Spinal cord (tissue), 10 donors: ENCODE results near the gene RTTN. TPM values are rescaled to one million over a fixed set of nuclear protein-coding genes. Genes with fewer than 3 reads are reported as not detected.

Experiments
- DNase-seq, 6 donors: peaks; one replicate each; pipeline versions ENCODE4 v3.0.0 to v3.0.0-alpha.2; 2013 to 2015; ENCODE audit warnings: low spot score in 6 of 6, low read depth in 4 of 6
- H3K27ac ChIP-seq: one replicate; pipeline ENCODE4 v1.5.1; 2013; ENCODE audit warnings: low read depth, low read length, control low read depth
- H3K27me3 ChIP-seq: one replicate; pipeline ENCODE4 v1.6.1; 2013; ENCODE audit warnings: low read length; ENCODE audit not compliant: control insufficient read depth, insufficient read depth
- H3K36me3 ChIP-seq: one replicate; pipeline ENCODE4 v1.6.1; 2013; ENCODE audit warnings: low read length; ENCODE audit not compliant: control insufficient read depth, insufficient read depth
- H3K4me1 ChIP-seq: one replicate; pipeline ENCODE4 v1.6.1; 2013; ENCODE audit warnings: low read length; ENCODE audit not compliant: control insufficient read depth, insufficient read depth
- H3K4me3 ChIP-seq: one replicate; pipeline ENCODE4 v1.5.1; 2013; ENCODE audit warnings: low read depth, low read length, control low read depth
- H3K9me3 ChIP-seq: one replicate; pipeline ENCODE4 v1.6.1; 2013; ENCODE audit warnings: low read length; ENCODE audit not compliant: control insufficient read depth, insufficient read depth
- WGBS: methylation state at CpG from one replicate; pipeline ENCODE4 v1.1.5; 2013; ENCODE audit warnings: missing lambda C conversion rate; ENCODE audit not compliant: insufficient coverage; 5-methylcytosine and 5-hydroxymethylcytosine counted together
- polyA plus RNA-seq, 2 donors: library from polyadenylated mRNA; unstranded; fragments of 120-200 nt; gene quantifications; one replicate each; pipeline ENCODE4 v1.2.1, GENCODE V29; 2013; ENCODE audit not compliant: insufficient read length in 2 of 2
- total RNA-seq, 2 donors: library from RNA; depleted of rRNA in 1 of 2; stranded (reverse); fragments of 120-200 nt in 1 of 2; fragments of >200 nt in 1 of 2; gene quantifications; one replicate each; pipeline versions ENCODE4 v1.2.3 to v1.2.4, GENCODE V29; 2013 to 2014
- donor health status: healthy.

The RTTN gene
- total and polyA plus RNA-seq, 4 donors: 14.0 to 46.0 (median 18.1) TPM

DNA sequence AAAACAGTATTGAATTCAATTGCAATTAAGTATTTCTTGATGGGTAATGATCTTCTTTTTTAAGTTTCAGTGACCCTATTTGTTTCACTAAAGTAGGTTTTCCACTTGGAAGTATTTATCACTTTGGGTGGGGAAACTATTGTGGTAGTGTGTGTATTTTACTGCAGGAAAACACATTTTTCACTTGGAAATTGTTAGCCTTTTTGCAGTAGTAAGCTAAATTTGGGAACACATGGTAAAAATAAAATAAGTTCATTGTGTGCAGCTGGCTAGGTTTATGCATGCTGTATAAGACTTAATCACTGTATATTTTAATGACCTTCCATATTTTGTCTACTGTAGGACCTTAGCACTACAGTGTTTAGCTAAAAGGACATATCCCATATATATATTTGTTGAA, 28.5 kb upstream of the RTTN start:
- DNase-seq: no peak
- no peak overlapping the region for H3K27ac ChIP-seq
- H3K4me1 ChIP-seq: no peaks in the 10 kb centered on the region
- no peaks in the 10 kb centered on the region for H3K9me3 ChIP-seq
- H3K27me3 ChIP-seq: no peaks in the 10 kb centered on the region
- no peaks in the 10 kb centered on the region for H3K36me3 ChIP-seq
- no peak overlapping the region for H3K4me3 ChIP-seq

DNA sequence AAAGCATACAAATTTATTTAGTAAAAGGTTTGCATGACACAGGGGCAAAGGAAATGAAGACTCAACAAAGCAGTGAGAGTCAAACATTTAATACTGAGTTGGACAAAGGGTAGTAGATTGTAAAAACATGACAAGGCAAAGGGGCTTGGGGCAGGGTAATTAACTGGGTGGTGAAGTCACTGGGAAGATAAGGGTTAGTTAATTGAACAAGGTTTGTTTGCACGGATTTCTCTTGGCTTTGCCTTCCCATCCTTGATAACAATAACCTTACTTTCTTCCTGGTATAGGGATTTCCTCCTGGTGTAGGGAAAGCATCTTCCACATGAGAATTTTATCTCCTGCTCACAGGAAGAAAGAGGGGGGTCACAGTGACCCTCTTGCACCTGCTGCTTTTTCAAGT, 26.8 kb upstream of the RTTN start:
- H3K27ac ChIP-seq: no peak overlapping the region
- no peaks in the 10 kb centered on the region for H3K27me3 ChIP-seq
- no peaks in the 10 kb centered on the region for H3K4me1 ChIP-seq
- peaks cover 3% of the 10 kb centered on the region for H3K9me3 ChIP-seq
- no peak overlapping the region for H3K4me3 ChIP-seq
- no CpG with 5 or more reads among the region's 1 CpG for WGBS
- DNase-seq: no peak
- H3K36me3 ChIP-seq: no peaks in the 10 kb centered on the region

GRCh38 chr18:70229639-70230038, 24.2 kb upstream of the RTTN start:
- 99% methylated on average over 4 of the region's 5 CpGs for WGBS
- DNase-seq: no peak
- H3K27ac ChIP-seq: no peak overlapping the region
- H3K4me1 ChIP-seq: no peaks in the 10 kb centered on the region
- H3K36me3 ChIP-seq: no peaks in the 10 kb centered on the region
- no peaks in the 10 kb centered on the region for H3K27me3 ChIP-seq
- no peak overlapping the region for H3K4me3 ChIP-seq
- H3K9me3 ChIP-seq: peaks cover 3% of the 10 kb centered on the region

DNA sequence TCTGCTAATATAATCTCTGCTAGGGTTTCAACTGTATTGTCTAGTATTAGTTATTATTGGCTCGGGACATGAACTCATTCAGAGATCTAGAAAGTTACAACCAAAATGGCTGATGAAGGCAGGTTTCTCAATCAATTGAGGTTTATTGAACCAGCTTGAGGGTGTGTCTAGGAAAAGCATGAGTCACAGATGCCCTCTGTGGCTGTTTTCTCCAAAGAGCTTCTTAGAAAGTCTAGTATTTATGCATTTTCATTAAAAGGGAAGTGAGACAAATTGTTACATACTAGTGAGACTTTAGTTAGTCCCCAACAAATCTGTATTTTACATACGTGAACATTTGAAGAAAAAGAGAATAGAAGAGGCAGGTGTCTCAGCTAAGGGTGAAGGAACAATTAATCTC, 23.0 kb upstream of the RTTN start:
- Histone ChIP-seq H3K4me3 (no peak overlapping the region), H3K9me3 (peaks cover 3% of the 10 kb centered on the region), H3K27me3 (no peaks in the 10 kb centered on the region), H3K36me3 (no peaks in the 10 kb centered on the region), H3K4me1 (no peaks in the 10 kb centered on the region), H3K27ac (no peak overlapping the region)
- WGBS: 0% methylated on average over 1 of the region's 2 CpGs
- DNase-seq: no peak

DNA sequence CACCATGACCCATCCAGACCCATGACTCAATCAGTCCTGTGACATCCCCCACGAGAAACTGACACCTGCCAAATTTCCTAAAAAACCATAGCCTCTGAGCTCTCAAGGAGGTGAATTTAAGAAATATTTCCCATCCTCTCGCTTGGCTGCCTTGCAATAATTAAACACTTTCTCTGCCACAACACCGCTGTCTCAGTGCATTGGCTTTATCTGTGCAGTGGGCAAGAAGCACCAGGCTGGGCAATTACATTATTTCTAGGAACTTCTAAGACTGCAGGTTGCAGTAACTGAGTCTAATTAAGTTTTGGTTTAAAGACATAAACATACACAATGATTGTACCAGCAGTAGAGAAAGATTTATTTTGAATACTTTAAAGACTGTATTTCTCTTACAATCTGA, 22.0 kb upstream of the RTTN start:
- Histone ChIP-seq H3K36me3 (no peaks in the 10 kb centered on the region), H3K4me1 (no peaks in the 10 kb centered on the region), H3K4me3 (no peak overlapping the region), H3K27me3 (no peaks in the 10 kb centered on the region), H3K9me3 (peaks cover 3% of the 10 kb centered on the region), H3K27ac (no peak overlapping the region)
- DNase-seq: no peak
- 80% methylated on average over 2 of the region's 3 CpGs for WGBS

GRCh38 chr18:70221915-70222278, 16.4 kb upstream of the RTTN start:
- Histone ChIP-seq H3K4me1 (peaks cover 5% of the 10 kb centered on the region), H3K36me3 (no peaks in the 10 kb centered on the region), H3K27ac (no peak overlapping the region), H3K27me3 (peaks cover 2% of the 10 kb centered on the region), H3K4me3 (no peak overlapping the region), H3K9me3 (no peaks in the 10 kb centered on the region)
- DNase-seq: no peak
- WGBS: 19% methylated on average over 3 of the region's 6 CpGs

GRCh38 chr18:70221156-70221914, 15.8 kb upstream of the RTTN start:
- Histone ChIP-seq H3K36me3 (no peaks in the 10 kb centered on the region), H3K9me3 (no peaks in the 10 kb centered on the region), H3K4me3 (peak overlapping the region; percentile 13), H3K27ac (no peak overlapping the region), H3K27me3 (peaks cover 2% of the 10 kb centered on the region), H3K4me1 (peaks cover 5% of the 10 kb centered on the region)
- WGBS: 24% methylated on average over 9 of the region's 12 CpGs
- DNase-seq: peak in 3 of 6 donors; percentile 15 to 78 (median 56)

DNA sequence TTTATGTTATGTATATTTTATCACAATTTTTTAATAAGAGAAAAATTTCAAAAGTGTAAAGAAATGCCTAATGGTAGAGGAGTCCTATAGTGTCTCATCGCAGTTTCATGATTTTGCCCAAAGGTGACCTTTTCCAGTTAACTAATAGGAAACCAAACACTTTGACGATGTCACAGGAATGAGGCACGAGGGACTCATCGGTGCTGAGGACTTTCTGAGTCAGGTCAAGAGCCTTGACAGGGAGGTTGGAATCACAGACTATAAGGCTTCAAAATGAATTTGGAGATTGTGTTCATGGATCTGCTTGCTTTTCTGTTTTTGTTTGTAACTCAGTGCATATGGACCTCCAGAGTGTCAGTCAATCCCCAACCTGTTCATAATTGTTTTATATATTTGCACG, 15.1 kb upstream of the RTTN start:
- no CpG with 5 or more reads among the region's 5 CpGs for WGBS
- H3K27ac ChIP-seq: no peak overlapping the region

DNA sequence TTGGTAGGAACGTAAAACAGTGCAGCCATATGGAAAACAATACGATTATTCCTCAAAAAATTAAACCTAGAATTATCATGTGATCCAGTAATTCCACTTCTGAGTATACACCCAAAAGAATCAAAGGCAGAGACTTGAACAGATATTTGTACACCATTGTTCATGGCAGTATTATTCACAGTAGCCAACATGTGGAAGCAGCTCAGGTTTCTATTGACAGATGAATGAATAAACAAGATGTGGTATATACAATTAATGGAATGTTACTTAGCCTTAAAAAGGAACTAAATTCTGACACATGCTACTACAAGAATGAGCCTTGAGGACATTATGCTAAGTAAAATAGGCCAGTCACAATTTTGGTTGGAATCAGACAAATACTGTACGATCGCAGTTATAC, 14.2 kb upstream of the RTTN start:
- Histone ChIP-seq H3K27ac (no peak overlapping the region), H3K4me3 (no peak overlapping the region), H3K4me1 (peaks cover 5% of the 10 kb centered on the region), H3K9me3 (no peaks in the 10 kb centered on the region), H3K36me3 (no peaks in the 10 kb centered on the region), H3K27me3 (peaks cover 2% of the 10 kb centered on the region)
- DNase-seq: no peak
- WGBS: 98% methylated on average over 4 of the region's 4 CpGs

More for the DNA sequence above, 15.1 kb upstream of the RTTN start:
- H3K4me3 ChIP-seq: no peak overlapping the region
- H3K27me3 ChIP-seq: peaks cover 2% of the 10 kb centered on the region
- H3K4me1 ChIP-seq: peaks cover 5% of the 10 kb centered on the region
- H3K36me3 ChIP-seq: no peaks in the 10 kb centered on the region
- H3K9me3 ChIP-seq: no peaks in the 10 kb centered on the region
- DNase-seq: no peak

GRCh38 chr18:70216788-70217187, 11.3 kb upstream of the RTTN start:
- Histone ChIP-seq H3K4me3 (no peak overlapping the region), H3K36me3 (no peaks in the 10 kb centered on the region), H3K4me1 (peaks cover 5% of the 10 kb centered on the region), H3K9me3 (no peaks in the 10 kb centered on the region), H3K27ac (no peak overlapping the region), H3K27me3 (peaks cover 4% of the 10 kb centered on the region)
- no peak for DNase-seq
- 92% methylated on average over 2 of the region's 2 CpGs for WGBS
